Uterus (tissue), 2 donors: ENCODE measurements around the gene SRC.

Experiments
- CTCF ChIP-seq, 4 experiments: fragments of 200-600 bp in 2 of 4; fragments of 450-650 bp in 2 of 4; sonication (generic) in 2 of 4; IDR thresholded peaks; one replicate each; pipeline ENCODE4 v1.5.1; 2016 to 2019; ENCODE audit warnings: antibody characterized with exemption in 4 of 4, mild to moderate bottlenecking in 2 of 4, moderate library complexity in 1 of 4
- POLR2A ChIP-seq, 2 donors: fragments of 450-650 bp; IDR thresholded peaks; one replicate each; pipeline ENCODE4 v1.6.1; 2016; ENCODE audit warnings: antibody characterized with exemption in 2 of 2, mild to moderate bottlenecking in 1 of 2, moderate library complexity in 1 of 2

- no peak for TF ChIP-seq CTCF (IDR thresholded peaks at IDR 0.05)
- no peak for TF ChIP-seq POLR2A (IDR thresholded peaks at IDR 0.05)
Measured at GRCh38 chr20:37317316-37317715, 28.6 kb upstream of the SRC start.
